ENCODE results near the gene U2AF2. TPM values are rescaled to one million over a fixed set of nuclear protein-coding genes. Genes with fewer than 3 reads are reported as not detected.

Gene U2AF2
- total and polyA plus RNA-seq, 2 experiments from 2014 or later, result 73.1 to 233 TPM

DNA sequence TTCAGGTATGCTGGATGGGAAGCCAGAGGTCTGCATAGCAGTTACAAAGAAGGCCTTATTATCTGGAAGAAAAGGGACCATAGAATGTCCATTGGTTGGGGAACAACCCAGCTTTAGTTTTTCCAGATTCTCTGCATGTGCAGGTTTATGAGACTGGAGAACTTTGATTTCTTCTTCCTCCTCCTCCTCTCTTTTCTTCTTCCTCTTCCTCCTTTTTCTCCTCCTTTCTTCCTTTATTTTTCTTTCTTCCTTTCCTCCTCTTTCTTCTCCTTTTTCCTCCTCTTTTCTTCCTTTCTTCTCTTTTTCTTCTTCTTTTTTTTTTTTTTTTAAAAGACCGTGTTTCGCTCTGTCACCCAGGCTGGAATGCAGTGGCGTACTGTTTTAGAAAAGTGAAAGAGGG is 51.1 kb downstream of the U2AF2 start (continued):
- TF ChIP-seq, protein P1, sequence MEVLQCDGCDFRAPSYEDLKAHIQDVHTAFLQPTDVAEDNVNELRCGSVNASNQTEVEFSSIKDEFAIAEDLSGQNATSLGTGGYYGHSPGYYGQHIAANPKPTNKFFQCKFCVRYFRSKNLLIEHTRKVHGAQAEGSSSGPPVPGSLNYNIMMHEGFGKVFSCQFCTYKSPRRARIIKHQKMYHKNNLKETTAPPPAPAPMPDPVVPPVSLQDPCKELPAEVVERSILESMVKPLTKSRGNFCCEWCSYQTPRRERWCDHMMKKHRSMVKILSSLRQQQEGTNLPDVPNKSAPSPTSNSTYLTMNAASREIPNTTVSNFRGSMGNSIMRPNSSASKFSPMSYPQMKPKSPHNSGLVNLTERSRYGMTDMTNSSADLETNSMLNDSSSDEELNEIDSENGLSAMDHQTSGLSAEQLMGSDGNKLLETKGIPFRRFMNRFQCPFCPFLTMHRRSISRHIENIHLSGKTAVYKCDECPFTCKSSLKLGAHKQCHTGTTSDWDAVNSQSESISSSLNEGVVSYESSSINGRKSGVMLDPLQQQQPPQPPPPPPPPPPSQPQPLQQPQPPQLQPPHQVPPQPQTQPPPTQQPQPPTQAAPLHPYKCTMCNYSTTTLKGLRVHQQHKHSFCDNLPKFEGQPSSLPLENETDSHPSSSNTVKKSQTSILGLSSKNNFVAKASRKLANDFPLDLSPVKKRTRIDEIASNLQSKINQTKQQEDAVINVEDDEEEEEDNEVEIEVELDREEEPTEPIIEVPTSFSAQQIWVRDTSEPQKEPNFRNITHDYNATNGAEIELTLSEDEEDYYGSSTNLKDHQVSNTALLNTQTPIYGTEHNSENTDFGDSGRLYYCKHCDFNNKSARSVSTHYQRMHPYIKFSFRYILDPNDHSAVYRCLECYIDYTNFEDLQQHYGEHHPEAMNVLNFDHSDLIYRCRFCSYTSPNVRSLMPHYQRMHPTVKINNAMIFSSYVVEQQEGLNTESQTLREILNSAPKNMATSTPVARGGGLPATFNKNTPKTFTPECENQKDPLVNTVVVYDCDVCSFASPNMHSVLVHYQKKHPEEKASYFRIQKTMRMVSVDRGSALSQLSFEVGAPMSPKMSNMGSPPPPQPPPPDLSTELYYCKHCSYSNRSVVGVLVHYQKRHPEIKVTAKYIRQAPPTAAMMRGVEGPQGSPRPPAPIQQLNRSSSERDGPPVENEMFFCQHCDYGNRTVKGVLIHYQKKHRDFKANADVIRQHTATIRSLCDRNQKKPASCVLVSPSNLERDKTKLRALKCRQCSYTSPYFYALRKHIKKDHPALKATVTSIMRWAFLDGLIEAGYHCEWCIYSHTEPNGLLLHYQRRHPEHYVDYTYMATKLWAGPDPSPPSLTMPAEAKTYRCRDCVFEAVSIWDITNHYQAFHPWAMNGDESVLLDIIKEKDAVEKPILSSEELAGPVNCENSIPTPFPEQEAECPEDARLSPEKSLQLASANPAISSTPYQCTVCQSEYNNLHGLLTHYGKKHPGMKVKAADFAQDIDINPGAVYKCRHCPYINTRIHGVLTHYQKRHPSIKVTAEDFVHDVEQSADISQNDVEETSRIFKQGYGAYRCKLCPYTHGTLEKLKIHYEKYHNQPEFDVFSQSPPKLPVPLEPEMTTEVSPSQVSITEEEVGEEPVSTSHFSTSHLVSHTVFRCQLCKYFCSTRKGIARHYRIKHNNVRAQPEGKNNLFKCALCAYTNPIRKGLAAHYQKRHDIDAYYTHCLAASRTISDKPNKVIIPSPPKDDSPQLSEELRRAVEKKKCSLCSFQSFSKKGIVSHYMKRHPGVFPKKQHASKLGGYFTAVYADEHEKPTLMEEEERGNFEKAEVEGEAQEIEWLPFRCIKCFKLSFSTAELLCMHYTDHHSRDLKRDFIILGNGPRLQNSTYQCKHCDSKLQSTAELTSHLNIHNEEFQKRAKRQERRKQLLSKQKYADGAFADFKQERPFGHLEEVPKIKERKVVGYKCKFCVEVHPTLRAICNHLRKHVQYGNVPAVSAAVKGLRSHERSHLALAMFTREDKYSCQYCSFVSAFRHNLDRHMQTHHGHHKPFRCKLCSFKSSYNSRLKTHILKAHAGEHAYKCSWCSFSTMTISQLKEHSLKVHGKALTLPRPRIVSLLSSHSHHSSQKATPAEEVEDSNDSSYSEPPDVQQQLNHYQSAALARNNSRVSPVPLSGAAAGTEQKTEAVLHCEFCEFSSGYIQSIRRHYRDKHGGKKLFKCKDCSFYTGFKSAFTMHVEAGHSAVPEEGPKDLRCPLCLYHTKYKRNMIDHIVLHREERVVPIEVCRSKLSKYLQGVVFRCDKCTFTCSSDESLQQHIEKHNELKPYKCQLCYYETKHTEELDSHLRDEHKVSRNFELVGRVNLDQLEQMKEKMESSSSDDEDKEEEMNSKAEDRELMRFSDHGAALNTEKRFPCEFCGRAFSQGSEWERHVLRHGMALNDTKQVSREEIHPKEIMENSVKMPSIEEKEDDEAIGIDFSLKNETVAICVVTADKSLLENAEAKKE (CRISPR knock-in tag; IDR thresholded peaks at IDR 0.05), result no peak
- TF ChIP-seq STAT1 (IDR thresholded peaks at IDR 0.05; ENCODE audit: unreplicated experiment), result no peak
- TF ChIP-seq ZNF114 (CRISPR knock-in tag; IDR thresholded peaks at IDR 0.05), result no peak
- no peak for TF ChIP-seq NANOG (IDR thresholded peaks at IDR 0.05; ENCODE audit: borderline replicate concordance)
- TF ChIP-seq, protein P2, sequence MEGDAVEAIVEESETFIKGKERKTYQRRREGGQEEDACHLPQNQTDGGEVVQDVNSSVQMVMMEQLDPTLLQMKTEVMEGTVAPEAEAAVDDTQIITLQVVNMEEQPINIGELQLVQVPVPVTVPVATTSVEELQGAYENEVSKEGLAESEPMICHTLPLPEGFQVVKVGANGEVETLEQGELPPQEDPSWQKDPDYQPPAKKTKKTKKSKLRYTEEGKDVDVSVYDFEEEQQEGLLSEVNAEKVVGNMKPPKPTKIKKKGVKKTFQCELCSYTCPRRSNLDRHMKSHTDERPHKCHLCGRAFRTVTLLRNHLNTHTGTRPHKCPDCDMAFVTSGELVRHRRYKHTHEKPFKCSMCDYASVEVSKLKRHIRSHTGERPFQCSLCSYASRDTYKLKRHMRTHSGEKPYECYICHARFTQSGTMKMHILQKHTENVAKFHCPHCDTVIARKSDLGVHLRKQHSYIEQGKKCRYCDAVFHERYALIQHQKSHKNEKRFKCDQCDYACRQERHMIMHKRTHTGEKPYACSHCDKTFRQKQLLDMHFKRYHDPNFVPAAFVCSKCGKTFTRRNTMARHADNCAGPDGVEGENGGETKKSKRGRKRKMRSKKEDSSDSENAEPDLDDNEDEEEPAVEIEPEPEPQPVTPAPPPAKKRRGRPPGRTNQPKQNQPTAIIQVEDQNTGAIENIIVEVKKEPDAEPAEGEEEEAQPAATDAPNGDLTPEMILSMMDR (conservative IDR thresholded peaks at IDR 0.05; ENCODE audit: low read depth in 2 of 2), result no peak
- no peak for TF ChIP-seq JUNB (IDR thresholded peaks at IDR 0.05; ENCODE audit: unreplicated experiment)
- TF ChIP-seq, protein P3, sequence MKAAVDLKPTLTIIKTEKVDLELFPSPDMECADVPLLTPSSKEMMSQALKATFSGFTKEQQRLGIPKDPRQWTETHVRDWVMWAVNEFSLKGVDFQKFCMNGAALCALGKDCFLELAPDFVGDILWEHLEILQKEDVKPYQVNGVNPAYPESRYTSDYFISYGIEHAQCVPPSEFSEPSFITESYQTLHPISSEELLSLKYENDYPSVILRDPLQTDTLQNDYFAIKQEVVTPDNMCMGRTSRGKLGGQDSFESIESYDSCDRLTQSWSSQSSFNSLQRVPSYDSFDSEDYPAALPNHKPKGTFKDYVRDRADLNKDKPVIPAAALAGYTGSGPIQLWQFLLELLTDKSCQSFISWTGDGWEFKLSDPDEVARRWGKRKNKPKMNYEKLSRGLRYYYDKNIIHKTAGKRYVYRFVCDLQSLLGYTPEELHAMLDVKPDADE (IDR thresholded peaks at IDR 0.05), result no peak

DNA sequence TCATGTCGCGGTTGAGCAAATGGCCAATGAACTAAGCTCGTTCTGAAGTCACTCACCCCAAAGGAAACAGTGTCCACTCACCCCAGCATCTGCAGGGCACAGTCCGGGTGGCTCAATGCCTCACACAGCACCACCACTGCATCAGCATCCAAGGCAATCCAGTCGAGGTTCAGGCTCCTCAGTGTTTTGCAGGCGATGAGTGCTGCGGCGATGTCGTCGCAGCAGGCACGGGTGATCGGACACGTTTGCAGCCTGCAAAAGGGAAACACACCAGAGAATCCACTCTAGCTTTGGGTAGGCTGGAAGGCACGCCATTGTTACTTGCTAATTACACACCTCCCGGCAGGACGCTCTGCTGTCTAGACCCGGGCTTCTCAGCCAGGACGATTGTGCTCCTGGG is 56.9 kb downstream of the U2AF2 start:
- Mint-ChIP-seq H3K36me3 (ENCODE audit: low read depth) (peaks cover 43% of the 10 kb centered on the region), H3K27me3 (ENCODE audit: insufficient read depth, low read depth, poor library complexity) (peaks cover 29% of the 10 kb centered on the region), H3K4me1 (no peaks in the 10 kb centered on the region), H3K9me3 (peaks cover 93% of the 10 kb centered on the region), H3K4me3 (no peak overlapping the region), H3K27ac (no peak overlapping the region)
- no peaks in the 10 kb centered on the region for H3K4me1 ChIP-seq (ENCODE audit: insufficient read depth)
- H3K79me2 ChIP-seq (replicated peaks; ENCODE audit: insufficient read depth), result no peaks in the 10 kb centered on the region
- H3K27ac ChIP-seq (ENCODE audit: low read depth), result no peak overlapping the region
- H3F3A ChIP-seq (replicated peaks; ENCODE audit: low read depth), result no peaks in the 10 kb centered on the region
- H3K36me3 ChIP-seq (ENCODE audit: insufficient read depth), result peaks cover 3% of the 10 kb centered on the region; the same call in 1 of the 2 replicates
- ATAC-seq (no peak), DNase-seq (ENCODE audit: low spot score) (no peak)
- no peaks in the 10 kb centered on the region for H4K20me1 ChIP-seq (replicated peaks; ENCODE audit: insufficient read depth)
- H3K27me3 ChIP-seq (ENCODE audit: insufficient read depth), result no peaks in the 10 kb centered on the region; the same call in 1 of the 2 replicates
- H3K4me3 ChIP-seq, result no peak overlapping the region
- no peak overlapping the region for H3K4me2 ChIP-seq
- H3K9me2 ChIP-seq (ENCODE audit: insufficient read depth), result no peaks in the 10 kb centered on the region
- H2AFZ ChIP-seq, result no peak overlapping the region
- TF ChIP-seq, protein P1 (CRISPR knock-in tag; IDR thresholded peaks at IDR 0.05), result no peak

Data from GM23338 (cell line).